Astrocyte (in vitro differentiated cells and primary cell): ENCODE results near the gene OLFM2. TPM values are rescaled to one million over a fixed set of nuclear protein-coding genes. Genes with fewer than 3 reads are reported as not detected.

Experiments used
- DNase-seq: peaks from one replicate; pipeline ENCODE4 v3.0.0-alpha.2; 2010; ENCODE audit warnings: low read depth
- FAIRE-seq: peaks from 2 replicates; lab custom pipeline; 2011; peaks lifted over from hg19 to GRCh38; lab: Jason Lieb, UNC
- H2AFZ ChIP-seq: 2 replicates; pipeline ENCODE4 v1.6.0; 2012; ENCODE audit warnings: low read depth, low read length, inconsistent platforms
- H3K27ac ChIP-seq: 2 replicates; pipeline ENCODE4 v1.5.1; 2011; ENCODE audit warnings: low read depth, low read length, inconsistent platforms
- H3K27me3 ChIP-seq: 2 replicates; pipeline ENCODE4 v1.6.0; 2011; ENCODE audit warnings: low read length, inconsistent platforms; ENCODE audit not compliant: insufficient read depth
- H3K36me3 ChIP-seq: 2 replicates; pipeline ENCODE4 v1.5.1; 2011; ENCODE audit warnings: low read length, inconsistent platforms; ENCODE audit not compliant: insufficient read depth
- H3K4me1 ChIP-seq: 2 replicates; pipeline ENCODE4 v1.5.1; 2011; ENCODE audit warnings: low read length, inconsistent platforms; ENCODE audit not compliant: insufficient read depth
- H3K4me2 ChIP-seq: 2 replicates; pipeline ENCODE4 v1.6.0; 2012; ENCODE audit warnings: low read length, inconsistent platforms
- H3K4me3 ChIP-seq: 2 replicates; pipeline ENCODE4 v1.5.1; 2011; ENCODE audit warnings: low read depth, mild to moderate bottlenecking, low read length, inconsistent platforms; ENCODE audit not compliant: insufficient read depth
- H3K79me2 ChIP-seq: 2 replicates; pipeline ENCODE4 v1.6.0; 2012; ENCODE audit warnings: mild to moderate bottlenecking, low read length, inconsistent platforms; ENCODE audit not compliant: insufficient read depth
- H3K9ac ChIP-seq: 2 replicates; pipeline ENCODE4 v1.6.0; 2012; ENCODE audit warnings: mild to moderate bottlenecking, low read length, inconsistent platforms
- H3K9me3 ChIP-seq: 2 replicates; pipeline ENCODE4 v1.5.1; 2012; ENCODE audit warnings: low read depth, mild to moderate bottlenecking, low read length, inconsistent platforms; ENCODE audit not compliant: insufficient read depth
- H4K20me1 ChIP-seq: 2 replicates; pipeline ENCODE4 v1.6.0; 2012; ENCODE audit warnings: low read length, inconsistent platforms; ENCODE audit not compliant: insufficient read depth
- H3K27ac Mint-ChIP-seq: one replicate; pipeline ENCODE4 v1.8.0; 2021; ENCODE audit warnings: mild to moderate bottlenecking, mixed read lengths; ENCODE audit not compliant: unreplicated experiment
- H3K27me3 Mint-ChIP-seq: one replicate; pipeline ENCODE4 v1.8.0; 2021; ENCODE audit warnings: low read depth, mixed read lengths; ENCODE audit not compliant: unreplicated experiment
- H3K36me3 Mint-ChIP-seq: one replicate; pipeline ENCODE4 v1.8.0; 2021; ENCODE audit warnings: low read depth, mixed read lengths; ENCODE audit not compliant: unreplicated experiment
- H3K4me1 Mint-ChIP-seq: one replicate; pipeline ENCODE4 v1.8.0; 2021; ENCODE audit warnings: low read depth, mixed read lengths; ENCODE audit not compliant: unreplicated experiment
- H3K4me3 Mint-ChIP-seq: one replicate; pipeline ENCODE4 v1.8.0; 2021; ENCODE audit warnings: mild to moderate bottlenecking, moderate library complexity, mixed read lengths; ENCODE audit not compliant: unreplicated experiment
- H3K9me3 Mint-ChIP-seq: one replicate; pipeline ENCODE4 v1.8.0; 2021; ENCODE audit warnings: mild to moderate bottlenecking, mixed read lengths; ENCODE audit not compliant: unreplicated experiment
- CTCF ChIP-seq: IDR thresholded peaks from 2 replicates; pipeline ENCODE4 v1.5.1; 2011; ENCODE audit warnings: low read depth, mild to moderate bottlenecking, inconsistent platforms, low read length, moderate library complexity; ENCODE audit not compliant: insufficient read depth
- EZH2 ChIP-seq: IDR thresholded peaks from 2 replicates; pipeline ENCODE4 v1.6.1; 2012; ENCODE audit warnings: mild to moderate bottlenecking, low read length, inconsistent platforms; ENCODE audit not compliant: insufficient read depth
- total RNA-seq: library from RNA; stranded (reverse); gene quantifications from 2 replicates; pipeline ENCODE4 v1.2.1, GENCODE V29; 2021

Gene OLFM2
- total RNA-seq, 1 donor from 2014 or later, result 71.3 TPM

- H2AFZ ChIP-seq, result no peak overlapping the region
- no peak overlapping the region for H3K4me2 ChIP-seq
- peaks cover 6% of the 10 kb centered on the region for H3K4me1 Mint-ChIP-seq
- FAIRE-seq (no peak), DNase-seq (no peak)
- no peaks in the 10 kb centered on the region for H3K27me3 ChIP-seq
- no peak overlapping the region for H3K4me3 Mint-ChIP-seq
- H3K4me1 ChIP-seq, result no peaks in the 10 kb centered on the region
- no peaks in the 10 kb centered on the region for H3K27me3 Mint-ChIP-seq
- no peaks in the 10 kb centered on the region for H4K20me1 ChIP-seq
- H3K36me3 Mint-ChIP-seq, result peaks cover 13% of the 10 kb centered on the region
- no peaks in the 10 kb centered on the region for H3K36me3 ChIP-seq
- no peak overlapping the region for H3K9ac ChIP-seq
- no peaks in the 10 kb centered on the region for H3K9me3 Mint-ChIP-seq
- no peaks in the 10 kb centered on the region for H3K79me2 ChIP-seq
- no peak overlapping the region for H3K4me3 ChIP-seq
- no peak overlapping the region for H3K27ac Mint-ChIP-seq
- no peak overlapping the region for H3K27ac ChIP-seq
- H3K9me3 ChIP-seq, result no peaks in the 10 kb centered on the region
- TF ChIP-seq CTCF (no peak), EZH2 (no peak)
These were observed 60.5 kb downstream of the OLFM2 start for GRCh38 chr19:9875796-9876195.

GRCh38 chr19:9875031-9875627 is 61.2 kb downstream of the OLFM2 start:
- DNase-seq (no peak), FAIRE-seq (no peak)
- H3K27me3 ChIP-seq, result no peaks in the 10 kb centered on the region
- H2AFZ ChIP-seq, result no peak overlapping the region
- H4K20me1 ChIP-seq, result no peaks in the 10 kb centered on the region
- TF ChIP-seq CTCF (no peak), EZH2 (no peak)
- Mint-ChIP-seq H3K36me3 (peaks cover 14% of the 10 kb centered on the region), H3K4me1 (peaks cover 6% of the 10 kb centered on the region), H3K27me3 (no peaks in the 10 kb centered on the region), H3K4me3 (no peak overlapping the region), H3K27ac (no peak overlapping the region), H3K9me3 (no peaks in the 10 kb centered on the region)
- no peaks in the 10 kb centered on the region for H3K79me2 ChIP-seq
- no peaks in the 10 kb centered on the region for H3K4me1 ChIP-seq
- H3K27ac ChIP-seq, result no peak overlapping the region
- H3K4me2 ChIP-seq, result no peak overlapping the region
- H3K36me3 ChIP-seq, result no peaks in the 10 kb centered on the region
- H3K9ac ChIP-seq, result no peak overlapping the region
- no peak overlapping the region for H3K4me3 ChIP-seq
- no peaks in the 10 kb centered on the region for H3K9me3 ChIP-seq

GRCh38 chr19:9872618-9873242 is 63.6 kb downstream of the OLFM2 start:
- H3K27me3 ChIP-seq, result peaks cover 3% of the 10 kb centered on the region
- no peak overlapping the region for H3K4me3 ChIP-seq
- no peaks in the 10 kb centered on the region for H3K4me1 ChIP-seq
- TF ChIP-seq EZH2, result no peak
- no peak for TF ChIP-seq CTCF
- no peaks in the 10 kb centered on the region for H4K20me1 ChIP-seq
- no peak overlapping the region for H3K27ac ChIP-seq
- Mint-ChIP-seq H3K4me1 (peaks cover 2% of the 10 kb centered on the region), H3K4me3 (no peak overlapping the region), H3K36me3 (peaks cover 11% of the 10 kb centered on the region), H3K27ac (no peak overlapping the region), H3K9me3 (no peaks in the 10 kb centered on the region), H3K27me3 (no peaks in the 10 kb centered on the region)
- no peaks in the 10 kb centered on the region for H3K79me2 ChIP-seq
- no peaks in the 10 kb centered on the region for H3K36me3 ChIP-seq
- H3K9ac ChIP-seq, result no peak overlapping the region
- H3K9me3 ChIP-seq, result no peaks in the 10 kb centered on the region
- H2AFZ ChIP-seq, result no peak overlapping the region
- no peak for FAIRE-seq
- no peak for DNase-seq
- no peak overlapping the region for H3K4me2 ChIP-seq
